ENCODE results near the gene CHST5.
A peak's percentile ranks its signal among the peaks of the same experiment; 100 is the strongest.

The CHST5 gene

GRCh38 chr16:75486676-75487313 lies 49.1 kb downstream of the CHST5 start:
- no peak for ATAC-seq (ENCODE audit: low read depth)
- H3K4me3 Mint-ChIP-seq = no peak overlapping the region

GRCh38 chr16:75486014-75486675 lies 49.8 kb downstream of the CHST5 start:
- no peak for ATAC-seq (ENCODE audit: low read depth)
- peak overlapping the region; percentile 35 for H3K4me3 Mint-ChIP-seq
- DNase-seq (ENCODE audit: low spot score in 2 of 2) = no peak
- no peaks in the 10 kb centered on the region for H3K9me3 Mint-ChIP-seq
- peaks cover 24% of the 10 kb centered on the region for H3K4me1 Mint-ChIP-seq
- no peak overlapping the region for H3K27ac Mint-ChIP-seq
- H3K36me3 Mint-ChIP-seq = no peaks in the 10 kb centered on the region
- H3K27me3 Mint-ChIP-seq = peaks cover 10% of the 10 kb centered on the region

More at GRCh38 chr16:75486676-75487313, 49.1 kb downstream of the CHST5 start:
- no peak overlapping the region for H3K27ac Mint-ChIP-seq
- H3K36me3 Mint-ChIP-seq = no peaks in the 10 kb centered on the region
- H3K4me1 Mint-ChIP-seq = peaks cover 24% of the 10 kb centered on the region
- no peak for DNase-seq (ENCODE audit: low spot score in 2 of 2)
- no peaks in the 10 kb centered on the region for H3K9me3 Mint-ChIP-seq
- peaks cover 7% of the 10 kb centered on the region for H3K27me3 Mint-ChIP-seq

- Mint-ChIP-seq H3K36me3 (no peaks in the 10 kb centered on the region), H3K27me3 (peaks cover 10% of the 10 kb centered on the region), H3K4me3 (no peak overlapping the region), H3K27ac (peak overlapping the region; percentile 73), H3K9me3 (no peaks in the 10 kb centered on the region), H3K4me1 (peaks cover 24% of the 10 kb centered on the region)
- DNase-seq (ENCODE audit: low spot score in 2 of 2) = no peak
- ATAC-seq (ENCODE audit: low read depth) = peak; percentile 82
Observed at GRCh38 chr16:75485230-75486013, 50.5 kb downstream of the CHST5 start.

GRCh38 chr16:75483222-75483621 lies 52.7 kb downstream of the CHST5 start:
- Mint-ChIP-seq H3K27me3 (peaks cover 6% of the 10 kb centered on the region), H3K36me3 (no peaks in the 10 kb centered on the region), H3K4me1 (peaks cover 16% of the 10 kb centered on the region), H3K27ac (no peak overlapping the region), H3K4me3 (no peak overlapping the region), H3K9me3 (no peaks in the 10 kb centered on the region)
- DNase-seq (ENCODE audit: low spot score in 2 of 2) (no peak), ATAC-seq (ENCODE audit: low read depth) (no peak)

GRCh38 chr16:75482434-75483205 lies 53.3 kb downstream of the CHST5 start:
- H3K27ac Mint-ChIP-seq = no peak overlapping the region
- ATAC-seq (ENCODE audit: low read depth) = no peak
- no peaks in the 10 kb centered on the region for H3K36me3 Mint-ChIP-seq
- H3K9me3 Mint-ChIP-seq = no peaks in the 10 kb centered on the region
- H3K27me3 Mint-ChIP-seq = peaks cover 8% of the 10 kb centered on the region
- H3K4me1 Mint-ChIP-seq = peaks cover 16% of the 10 kb centered on the region
- no peak for DNase-seq (ENCODE audit: low spot score in 2 of 2)
- no peak overlapping the region for H3K4me3 Mint-ChIP-seq

GRCh38 chr16:75481475-75481874 lies 54.4 kb downstream of the CHST5 start:
- Mint-ChIP-seq H3K4me1 (peaks cover 16% of the 10 kb centered on the region), H3K27ac (no peak overlapping the region), H3K9me3 (no peaks in the 10 kb centered on the region), H3K4me3 (no peak overlapping the region), H3K36me3 (no peaks in the 10 kb centered on the region), H3K27me3 (peaks cover 10% of the 10 kb centered on the region)
- ATAC-seq (ENCODE audit: low read depth) = no peak
- no peak for DNase-seq (ENCODE audit: low spot score in 2 of 2)

- Mint-ChIP-seq H3K27me3 (peaks cover 6% of the 10 kb centered on the region), H3K9me3 (no peaks in the 10 kb centered on the region), H3K27ac (no peak overlapping the region), H3K36me3 (no peaks in the 10 kb centered on the region), H3K4me1 (no peaks in the 10 kb centered on the region), H3K4me3 (no peak overlapping the region)
- DNase-seq (ENCODE audit: low spot score in 2 of 2) (no peak), ATAC-seq (ENCODE audit: low read depth) (no peak)
Observed at GRCh38 chr16:75479421-75479990, 56.4 kb downstream of the CHST5 start.
